ENCODE results near the gene FLT1. TPM values are rescaled to one million over a fixed set of nuclear protein-coding genes. Genes with fewer than 3 reads are reported as not detected.

Gene FLT1
- total and polyA plus RNA-seq, 3 experiments from 2014 or later = 2.4 to 2.7 TPM; not detected in 1

DNA sequence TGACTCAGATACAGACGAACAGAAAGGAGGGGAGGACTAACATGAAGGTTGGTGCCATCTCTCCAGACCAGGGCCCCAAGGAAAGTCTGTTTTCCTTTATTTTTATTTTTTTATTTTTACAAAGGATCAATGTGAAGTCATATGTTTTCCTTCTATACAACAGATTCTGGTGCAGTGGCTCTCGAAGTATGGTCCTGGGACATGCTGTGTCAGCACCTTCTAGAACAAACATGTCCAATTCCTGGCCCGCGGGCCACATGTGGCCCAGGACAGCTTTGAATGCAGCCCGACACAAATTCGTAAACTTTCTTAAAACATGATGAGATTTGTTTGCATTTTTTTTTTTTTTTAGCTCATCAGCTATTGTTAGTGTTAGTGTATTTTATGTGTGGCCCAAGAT is 174.7 kb downstream of the FLT1 start:
- no peak overlapping the region for H3K27ac Mint-ChIP-seq
- Histone ChIP-seq H3K36me3 (ENCODE audit: insufficient read depth, low read length) (no peaks in the 10 kb centered on the region), H3K4me1 (ENCODE audit: insufficient read depth, low read length) (no peaks in the 10 kb centered on the region), H3K27ac (ENCODE audit: low read depth, low read length) (no peak overlapping the region), H3K27me3 (ENCODE audit: insufficient read depth, low read length, poor library complexity, severe bottlenecking) (no peaks in the 10 kb centered on the region), H3K4me3 (ENCODE audit: low read length) (no peak overlapping the region), H3K9me3 (ENCODE audit: low read length) (no peaks in the 10 kb centered on the region)
- no peaks in the 10 kb centered on the region for H3K36me3 Mint-ChIP-seq
- POLR2A ChIA-PET = no interaction called here
- no peak overlapping the region for H3K4me3 Mint-ChIP-seq
- H3K9me3 Mint-ChIP-seq = no peaks in the 10 kb centered on the region
- no peak for DNase-seq
- peaks cover 0 to 4% of the 10 kb centered on the region in 2 donors for H3K27me3 Mint-ChIP-seq
- CTCF ChIA-PET = no interaction called here
- H3K4me1 Mint-ChIP-seq = no peaks in the 10 kb centered on the region

DNA sequence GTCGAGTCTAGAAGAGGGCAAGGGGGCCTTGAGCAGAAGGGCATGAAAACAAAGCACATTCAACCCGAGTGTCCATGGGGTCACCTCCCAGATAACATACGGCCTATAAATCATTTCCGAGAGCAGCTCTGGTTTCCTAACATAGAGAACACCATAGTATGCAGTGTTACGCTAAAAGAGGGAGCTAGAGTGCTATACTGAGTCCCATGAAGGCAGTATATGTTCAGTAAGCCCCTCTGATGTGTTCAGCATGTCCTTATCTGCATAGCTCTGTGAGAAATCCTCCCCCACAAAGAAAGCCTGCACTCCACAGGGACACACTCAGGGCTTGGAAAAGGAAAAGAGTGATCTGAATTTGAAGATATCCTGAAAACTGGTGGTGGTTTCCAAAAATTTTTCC is 175.4 kb downstream of the FLT1 start:
- H3K27ac ChIP-seq (ENCODE audit: low read depth, low read length) = no peak overlapping the region
- ChIA-PET POLR2A (no interaction called here), CTCF (no interaction called here)
- H3K4me1 ChIP-seq (ENCODE audit: insufficient read depth, low read length) = no peaks in the 10 kb centered on the region
- no peak overlapping the region for H3K4me3 ChIP-seq (ENCODE audit: low read length)
- no peak for DNase-seq
- Mint-ChIP-seq H3K27ac (no peak overlapping the region), H3K4me1 (no peaks in the 10 kb centered on the region), H3K4me3 (no peak overlapping the region), H3K36me3 (no peaks in the 10 kb centered on the region), H3K9me3 (no peaks in the 10 kb centered on the region), H3K27me3 (peaks cover 0 to 4% of the 10 kb centered on the region in 2 donors)
- H3K36me3 ChIP-seq (ENCODE audit: insufficient read depth, low read length) = no peaks in the 10 kb centered on the region
- no peaks in the 10 kb centered on the region for H3K9me3 ChIP-seq (ENCODE audit: low read length)
- no peaks in the 10 kb centered on the region for H3K27me3 ChIP-seq (ENCODE audit: insufficient read depth, low read length, poor library complexity, severe bottlenecking)

DNA sequence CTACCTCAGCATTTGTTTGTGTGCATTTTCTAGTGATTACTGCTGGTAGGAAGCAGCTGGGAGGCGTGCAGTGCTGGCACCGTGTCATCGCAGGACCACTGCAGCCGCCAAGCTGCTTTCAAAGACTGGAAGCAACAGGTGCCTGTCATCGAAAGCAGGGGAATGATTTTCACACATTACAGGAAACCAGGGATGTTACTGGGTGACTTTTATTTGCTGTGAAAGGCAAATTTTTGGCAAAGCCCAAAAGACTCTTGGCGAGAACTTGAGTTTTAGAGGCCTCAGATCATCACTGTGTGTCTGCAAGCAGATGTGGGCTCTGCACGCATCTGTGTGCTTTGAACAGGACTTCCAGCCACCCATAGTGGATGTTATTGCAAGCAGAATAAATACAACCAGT is 176.4 kb downstream of the FLT1 start:
- Mint-ChIP-seq H3K36me3 (no peaks in the 10 kb centered on the region), H3K27ac (no peak overlapping the region), H3K4me1 (no peaks in the 10 kb centered on the region), H3K9me3 (no peaks in the 10 kb centered on the region), H3K4me3 (no peak overlapping the region), H3K27me3 (peaks cover 0 to 6% of the 10 kb centered on the region in 2 donors)
- Histone ChIP-seq H3K27ac (ENCODE audit: low read depth, low read length) (no peak overlapping the region), H3K9me3 (ENCODE audit: low read length) (no peaks in the 10 kb centered on the region), H3K4me1 (ENCODE audit: insufficient read depth, low read length) (no peaks in the 10 kb centered on the region), H3K27me3 (ENCODE audit: insufficient read depth, low read length, poor library complexity, severe bottlenecking) (no peaks in the 10 kb centered on the region), H3K4me3 (ENCODE audit: low read length) (no peak overlapping the region), H3K36me3 (ENCODE audit: insufficient read depth, low read length) (no peaks in the 10 kb centered on the region)
- CTCF ChIA-PET = no interaction called here
- no peak for DNase-seq
- POLR2A ChIA-PET = no interaction called here

DNA sequence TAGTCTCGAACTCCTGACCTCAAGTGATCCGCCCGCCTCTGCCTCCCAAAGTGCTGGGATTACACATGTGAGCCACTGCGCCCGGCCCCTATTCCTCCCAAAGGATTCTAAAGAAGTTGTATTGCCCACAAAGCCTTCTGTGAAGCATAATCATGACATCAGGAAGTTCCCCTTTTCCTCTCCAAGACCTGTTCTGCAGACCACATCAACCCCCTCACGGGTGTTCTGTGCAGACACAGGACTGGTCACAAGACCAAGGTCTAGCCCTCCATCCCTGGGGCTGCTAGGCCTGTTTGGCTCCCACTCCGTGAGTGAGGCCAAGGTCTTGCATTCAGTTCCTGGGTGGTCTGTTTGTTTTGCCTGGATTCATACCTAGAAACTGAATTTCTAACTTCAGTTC is 178.1 kb downstream of the FLT1 start:
- no peaks in the 10 kb centered on the region for H3K4me1 Mint-ChIP-seq
- POLR2A ChIA-PET = no interaction called here
- Histone ChIP-seq H3K9me3 (ENCODE audit: low read length) (no peaks in the 10 kb centered on the region), H3K4me1 (ENCODE audit: insufficient read depth, low read length) (no peaks in the 10 kb centered on the region), H3K4me3 (ENCODE audit: low read length) (no peak overlapping the region), H3K27ac (ENCODE audit: low read depth, low read length) (no peak overlapping the region), H3K27me3 (ENCODE audit: insufficient read depth, low read length, poor library complexity, severe bottlenecking) (no peaks in the 10 kb centered on the region), H3K36me3 (ENCODE audit: insufficient read depth, low read length) (no peaks in the 10 kb centered on the region)
- H3K4me3 Mint-ChIP-seq = no peak overlapping the region
- no peaks in the 10 kb centered on the region for H3K36me3 Mint-ChIP-seq
- CTCF ChIA-PET = no interaction called here
- H3K27ac Mint-ChIP-seq = no peak overlapping the region
- DNase-seq = no peak
- peaks cover 0 to 6% of the 10 kb centered on the region in 2 donors for H3K27me3 Mint-ChIP-seq
- no peaks in the 10 kb centered on the region for H3K9me3 Mint-ChIP-seq

DNA sequence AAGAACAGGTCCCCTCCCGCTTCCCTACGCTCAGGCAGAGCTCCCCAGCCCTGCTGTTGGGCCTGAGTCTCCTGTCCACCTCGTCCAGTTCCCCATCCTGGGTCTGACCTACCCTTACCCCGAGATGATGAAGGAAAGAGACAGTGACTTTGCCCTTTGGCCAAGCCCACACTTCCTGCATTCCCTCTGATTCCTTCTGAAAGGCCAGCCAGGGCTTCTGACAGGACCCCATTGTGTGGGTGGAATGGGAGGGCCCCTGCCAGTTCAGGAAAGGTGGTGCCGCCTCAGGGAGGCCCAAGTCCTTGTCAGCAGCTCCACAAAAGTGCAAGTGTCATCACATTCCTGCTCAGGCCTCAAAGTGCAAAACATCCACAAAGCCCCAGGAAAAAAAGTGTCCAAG is 178.8 kb downstream of the FLT1 start:
- DNase-seq = no peak
- POLR2A ChIA-PET = no interaction called here
- H3K36me3 ChIP-seq (ENCODE audit: insufficient read depth, low read length) = no peaks in the 10 kb centered on the region
- no peak overlapping the region for H3K4me3 ChIP-seq (ENCODE audit: low read length)
- Mint-ChIP-seq H3K4me1 (no peaks in the 10 kb centered on the region), H3K4me3 (no peak overlapping the region), H3K9me3 (no peaks in the 10 kb centered on the region), H3K27me3 (peaks cover 0 to 6% of the 10 kb centered on the region in 2 donors), H3K27ac (no peak overlapping the region), H3K36me3 (no peaks in the 10 kb centered on the region)
- H3K4me1 ChIP-seq (ENCODE audit: insufficient read depth, low read length) = no peaks in the 10 kb centered on the region
- no peaks in the 10 kb centered on the region for H3K9me3 ChIP-seq (ENCODE audit: low read length)
- no peak overlapping the region for H3K27ac ChIP-seq (ENCODE audit: low read depth, low read length)
- no peaks in the 10 kb centered on the region for H3K27me3 ChIP-seq (ENCODE audit: insufficient read depth, low read length, poor library complexity, severe bottlenecking)
- CTCF ChIA-PET = no interaction called here

DNA sequence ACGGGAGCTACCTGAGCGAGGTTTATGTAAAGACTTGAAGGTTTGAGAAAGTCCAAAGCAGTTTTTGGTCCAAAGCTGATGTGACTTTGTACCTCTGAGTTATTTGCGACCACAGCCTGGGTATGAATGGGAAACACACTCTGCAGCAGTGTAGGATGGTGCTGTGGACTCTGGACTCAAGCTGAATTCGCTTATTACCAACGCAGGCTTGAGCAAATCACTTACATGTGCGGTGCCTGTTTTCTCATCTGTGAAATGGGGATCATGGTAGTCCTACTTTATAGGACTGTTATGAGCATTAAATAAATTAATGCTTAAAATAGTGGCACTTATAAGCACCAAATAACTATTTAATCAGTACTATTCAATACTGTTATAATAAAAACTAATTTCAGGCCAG is 180.0 kb downstream of the FLT1 start:
- Mint-ChIP-seq H3K27ac (no peak overlapping the region), H3K4me1 (no peaks in the 10 kb centered on the region), H3K9me3 (no peaks in the 10 kb centered on the region), H3K4me3 (no peak overlapping the region), H3K36me3 (no peaks in the 10 kb centered on the region), H3K27me3 (peaks cover 0 to 6% of the 10 kb centered on the region in 2 donors)
- POLR2A ChIA-PET = no interaction called here
- no peak overlapping the region for H3K27ac ChIP-seq (ENCODE audit: low read depth, low read length)
- no peak for DNase-seq
- H3K4me3 ChIP-seq (ENCODE audit: low read length) = no peak overlapping the region
- no peaks in the 10 kb centered on the region for H3K4me1 ChIP-seq (ENCODE audit: insufficient read depth, low read length)
- H3K36me3 ChIP-seq (ENCODE audit: insufficient read depth, low read length) = no peaks in the 10 kb centered on the region
- no peaks in the 10 kb centered on the region for H3K27me3 ChIP-seq (ENCODE audit: insufficient read depth, low read length, poor library complexity, severe bottlenecking)
- CTCF ChIA-PET = interaction anchor here (1.8 kb wide), 1 partner anchor 9 kb away, joined by 8 read pairs; no protein-coding TSS in a partner anchor
- no peaks in the 10 kb centered on the region for H3K9me3 ChIP-seq (ENCODE audit: low read length)

DNA sequence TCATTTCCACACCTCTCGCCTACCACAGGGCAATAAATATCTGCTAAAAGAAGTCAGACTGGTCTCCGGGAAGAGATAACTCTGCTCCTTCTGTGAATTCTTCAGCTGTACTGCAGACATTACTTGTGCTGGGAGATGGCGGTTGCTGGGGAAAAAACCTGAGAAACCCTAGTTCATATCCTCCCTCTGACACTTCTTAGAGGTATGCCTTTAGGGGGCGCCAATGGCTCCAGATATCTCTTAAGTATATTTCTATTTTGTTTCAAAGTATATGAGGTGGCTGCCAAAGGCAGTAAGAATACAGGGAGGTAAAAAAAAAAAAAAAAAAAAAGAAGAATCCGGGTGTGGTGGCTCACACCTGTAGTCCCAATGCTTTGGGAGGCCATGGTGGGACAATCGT is 181.3 kb downstream of the FLT1 start:
- Histone ChIP-seq H3K27me3 (ENCODE audit: insufficient read depth, low read length, poor library complexity, severe bottlenecking) (no peaks in the 10 kb centered on the region), H3K9me3 (ENCODE audit: low read length) (no peaks in the 10 kb centered on the region), H3K36me3 (ENCODE audit: insufficient read depth, low read length) (no peaks in the 10 kb centered on the region), H3K4me1 (ENCODE audit: insufficient read depth, low read length) (no peaks in the 10 kb centered on the region), H3K27ac (ENCODE audit: low read depth, low read length) (no peak overlapping the region), H3K4me3 (ENCODE audit: low read length) (no peak overlapping the region)
- no peak for DNase-seq
- H3K4me3 Mint-ChIP-seq = no peak overlapping the region
- H3K4me1 Mint-ChIP-seq = no peaks in the 10 kb centered on the region
- peaks cover 1 to 2% of the 10 kb centered on the region in 2 donors for H3K27me3 Mint-ChIP-seq
- no peaks in the 10 kb centered on the region for H3K36me3 Mint-ChIP-seq
- H3K9me3 Mint-ChIP-seq = no peaks in the 10 kb centered on the region
- POLR2A ChIA-PET = no interaction called here
- H3K27ac Mint-ChIP-seq = no peak overlapping the region
- CTCF ChIA-PET = interaction anchor here (1.8 kb wide), 1 partner anchor 10 kb away, joined by 8 read pairs; no protein-coding TSS in a partner anchor

DNA sequence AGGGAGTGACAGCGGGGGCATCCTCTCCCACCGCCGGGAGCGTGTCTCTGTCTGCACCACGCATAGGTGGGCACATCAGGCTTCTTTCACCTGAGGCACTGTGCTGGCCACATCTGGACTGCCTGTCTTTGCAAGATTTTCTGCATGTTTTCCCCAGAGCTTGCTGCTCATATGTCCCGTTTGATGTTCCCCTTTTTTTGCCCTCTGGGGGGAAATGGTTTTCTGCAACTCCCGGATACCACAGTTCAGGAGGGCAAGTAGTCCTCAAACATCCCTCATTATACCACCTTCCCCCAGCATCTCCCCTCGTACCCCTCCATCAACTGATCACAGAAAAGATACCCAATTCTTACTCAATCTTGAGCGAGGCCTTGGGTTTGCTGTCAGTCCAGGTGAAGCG is 188.6 kb downstream of the FLT1 start:
- H3K4me3 ChIP-seq (ENCODE audit: low read length) = no peak overlapping the region
- no peaks in the 10 kb centered on the region for H3K9me3 ChIP-seq (ENCODE audit: low read length)
- ChIA-PET CTCF (no interaction called here), POLR2A (no interaction called here)
- Mint-ChIP-seq H3K36me3 (no peaks in the 10 kb centered on the region), H3K4me1 (peaks cover 4 to 8% (median 8%) of the 10 kb centered on the region in 3 donors), H3K4me3 (no peak overlapping the region), H3K27me3 (peaks cover 3 to 4% of the 10 kb centered on the region in 2 donors), H3K9me3 (no peaks in the 10 kb centered on the region), H3K27ac (no peak overlapping the region)
- DNase-seq = no peak
- no peaks in the 10 kb centered on the region for H3K36me3 ChIP-seq (ENCODE audit: insufficient read depth, low read length)
- H3K27ac ChIP-seq (ENCODE audit: low read depth, low read length) = no peak overlapping the region
- no peaks in the 10 kb centered on the region for H3K4me1 ChIP-seq (ENCODE audit: insufficient read depth, low read length)
- H3K27me3 ChIP-seq (ENCODE audit: insufficient read depth, low read length, poor library complexity, severe bottlenecking) = no peaks in the 10 kb centered on the region

DNA sequence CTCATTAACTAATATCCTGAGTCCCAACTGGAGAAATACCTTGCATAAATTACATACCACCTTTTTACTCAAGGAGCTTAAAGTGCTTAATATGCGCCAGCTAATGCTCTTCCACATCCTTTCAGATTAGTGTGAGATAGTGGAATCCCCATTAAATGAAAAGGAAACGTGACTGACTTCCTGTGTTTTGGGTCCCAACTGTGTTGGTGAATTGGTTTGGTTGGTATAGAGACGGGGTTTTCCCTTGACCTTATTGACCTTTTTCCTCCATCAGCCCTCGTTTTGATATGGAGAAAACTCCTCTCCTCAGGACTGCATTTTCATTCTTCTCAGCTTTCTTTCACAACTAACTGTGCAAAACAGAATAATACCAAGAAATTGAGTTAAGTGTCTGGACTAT is 193.1 kb downstream of the FLT1 start:
- no peaks in the 10 kb centered on the region for H3K9me3 ChIP-seq (ENCODE audit: low read length)
- no peaks in the 10 kb centered on the region for H3K9me3 Mint-ChIP-seq
- H3K27me3 ChIP-seq (ENCODE audit: insufficient read depth, low read length, poor library complexity, severe bottlenecking) = no peaks in the 10 kb centered on the region
- H3K27ac Mint-ChIP-seq = no peak overlapping the region
- no peak overlapping the region for H3K4me3 ChIP-seq (ENCODE audit: low read length)
- ChIA-PET POLR2A (no interaction called here), CTCF (no interaction called here)
- H3K4me1 Mint-ChIP-seq = peaks cover 4 to 10% (median 8%) of the 10 kb centered on the region in 3 donors
- H3K27me3 Mint-ChIP-seq = peaks cover 0 to 5% of the 10 kb centered on the region in 2 donors
- no peaks in the 10 kb centered on the region for H3K4me1 ChIP-seq (ENCODE audit: insufficient read depth, low read length)
- no peaks in the 10 kb centered on the region for H3K36me3 Mint-ChIP-seq
- H3K4me3 Mint-ChIP-seq = no peak overlapping the region
- no peak for DNase-seq
- H3K36me3 ChIP-seq (ENCODE audit: insufficient read depth, low read length) = no peaks in the 10 kb centered on the region
- H3K27ac ChIP-seq (ENCODE audit: low read depth, low read length) = no peak overlapping the region

Data from CD8-positive, alpha-beta memory T cell (primary cell).